ENCODE measurements around the gene KIF5B.

KIF5B gene

DNA sequence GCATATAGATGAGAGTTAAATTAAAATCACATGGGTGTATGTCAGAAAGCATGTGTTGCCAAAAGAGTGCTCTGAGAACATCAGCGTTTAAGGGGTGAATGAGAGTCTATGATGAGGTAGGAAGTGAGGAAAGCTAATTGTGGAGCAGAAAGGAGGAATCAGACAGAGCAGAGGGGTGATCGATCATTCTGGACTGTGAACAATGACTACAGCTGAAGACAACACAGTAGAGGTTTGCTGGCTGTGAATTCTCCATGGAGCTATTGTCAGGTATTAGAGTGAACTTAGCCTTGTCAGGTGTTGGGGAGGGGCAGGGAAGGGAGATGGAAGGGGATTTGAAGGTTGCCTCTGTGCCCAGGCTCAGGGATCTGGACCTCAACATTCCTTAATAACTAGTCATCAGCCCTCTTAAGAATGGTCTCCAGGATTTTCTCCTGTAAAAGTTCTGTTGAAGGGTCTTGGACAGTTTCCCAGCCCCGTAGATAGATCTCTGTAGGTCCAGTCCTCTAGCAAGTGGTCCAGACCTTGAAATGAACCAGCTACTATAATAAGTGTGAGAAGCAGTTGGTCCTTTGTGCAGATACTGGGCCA lies 57.1 kb downstream of the KIF5B start:
- TF ChIP-seq, protein P1, sequence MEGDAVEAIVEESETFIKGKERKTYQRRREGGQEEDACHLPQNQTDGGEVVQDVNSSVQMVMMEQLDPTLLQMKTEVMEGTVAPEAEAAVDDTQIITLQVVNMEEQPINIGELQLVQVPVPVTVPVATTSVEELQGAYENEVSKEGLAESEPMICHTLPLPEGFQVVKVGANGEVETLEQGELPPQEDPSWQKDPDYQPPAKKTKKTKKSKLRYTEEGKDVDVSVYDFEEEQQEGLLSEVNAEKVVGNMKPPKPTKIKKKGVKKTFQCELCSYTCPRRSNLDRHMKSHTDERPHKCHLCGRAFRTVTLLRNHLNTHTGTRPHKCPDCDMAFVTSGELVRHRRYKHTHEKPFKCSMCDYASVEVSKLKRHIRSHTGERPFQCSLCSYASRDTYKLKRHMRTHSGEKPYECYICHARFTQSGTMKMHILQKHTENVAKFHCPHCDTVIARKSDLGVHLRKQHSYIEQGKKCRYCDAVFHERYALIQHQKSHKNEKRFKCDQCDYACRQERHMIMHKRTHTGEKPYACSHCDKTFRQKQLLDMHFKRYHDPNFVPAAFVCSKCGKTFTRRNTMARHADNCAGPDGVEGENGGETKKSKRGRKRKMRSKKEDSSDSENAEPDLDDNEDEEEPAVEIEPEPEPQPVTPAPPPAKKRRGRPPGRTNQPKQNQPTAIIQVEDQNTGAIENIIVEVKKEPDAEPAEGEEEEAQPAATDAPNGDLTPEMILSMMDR (IDR thresholded peaks at IDR 0.05): no peak

- TF ChIP-seq, protein P1 (IDR thresholded peaks at IDR 0.05): no peak
Observed at GRCh38 chr10:31994926-31995325, 61.3 kb downstream of the KIF5B start.

DNA sequence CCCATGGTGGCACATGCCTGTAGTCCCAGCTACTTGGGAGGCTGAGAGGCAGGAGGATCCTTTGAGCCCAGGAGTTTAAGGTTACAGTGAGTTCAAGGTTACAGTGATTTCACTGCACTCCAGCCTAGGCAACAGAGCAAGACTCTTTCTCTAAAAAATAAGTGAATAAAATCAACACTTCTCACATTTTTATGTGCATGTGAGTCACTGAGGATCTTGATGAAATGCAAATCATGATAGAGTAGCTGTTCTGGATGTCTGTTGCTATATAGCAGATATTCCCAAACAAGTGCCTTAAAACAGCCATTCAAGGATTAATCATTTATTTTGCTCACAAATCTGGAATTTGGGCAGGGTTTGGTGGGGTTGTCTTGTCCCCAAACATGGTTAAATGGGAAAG lies 65.3 kb downstream of the KIF5B start:
- TF ChIP-seq, protein P1 (IDR thresholded peaks at IDR 0.05): no peak

- TF ChIP-seq, protein P1 (IDR thresholded peaks at IDR 0.05): no peak
Observed at GRCh38 chr10:31982111-31982510, 74.1 kb downstream of the KIF5B start.

DNA sequence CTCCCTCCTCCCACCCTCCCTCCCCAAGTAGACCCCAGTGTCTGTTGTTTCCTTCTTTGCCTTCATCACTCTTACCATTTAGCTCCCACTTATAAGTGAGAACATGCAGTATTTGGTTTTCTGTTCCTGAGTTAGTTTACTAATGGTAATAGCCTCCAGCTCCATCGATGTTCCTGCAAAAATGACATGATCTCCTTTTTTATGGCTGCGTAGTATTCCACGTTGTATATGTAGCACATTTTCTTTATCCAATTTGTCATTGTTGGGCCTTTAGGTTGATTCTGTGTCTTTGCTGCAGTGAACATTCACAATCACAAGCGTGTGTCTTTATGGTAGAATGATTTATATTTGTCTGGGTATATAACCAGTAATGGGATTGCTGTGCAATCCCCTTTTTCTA lies 75.8 kb downstream of the KIF5B start:
- TF ChIP-seq, protein P1 (IDR thresholded peaks at IDR 0.05): no peak

DNA sequence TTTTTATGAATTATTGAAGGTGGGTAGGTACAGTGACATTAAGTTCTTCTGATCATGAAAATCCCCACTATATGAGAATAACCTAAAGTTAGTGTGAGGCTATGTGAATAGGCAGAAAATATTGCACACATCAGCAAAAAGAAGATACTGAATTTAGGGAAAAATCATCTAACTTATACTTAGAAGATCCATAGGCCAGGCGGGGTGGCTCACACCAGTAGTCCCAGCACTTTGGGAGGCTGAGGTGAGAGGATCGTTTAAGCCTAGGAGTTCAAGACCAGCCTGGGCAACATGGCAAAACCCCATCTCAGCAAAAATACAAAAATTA lies 78.1 kb downstream of the KIF5B start:
- TF ChIP-seq, protein P1 (IDR thresholded peaks at IDR 0.05): no peak

- TF ChIP-seq, protein P1 (IDR thresholded peaks at IDR 0.05): no peak
Observed at GRCh38 chr10:31977440-31978155, 78.6 kb downstream of the KIF5B start.

Measured in LNCAP (cell line).